SK-N-SH (cell line): ENCODE measurements around the gene BNIP1. TPM values are rescaled to one million over a fixed set of nuclear protein-coding genes. Genes with fewer than 3 reads are reported as not detected.

ENCODE experiments used
- CTCF ChIA-PET: fragments of 300-600, 350-600 bp; formaldehyde crosslinking; extraction: SDS; loops from one replicate; lab custom pipeline; 2021; lab: Yijun Ruan, JAX
- POLR2A ChIA-PET: fragments of 350-600 bp; sonication (Branson Sonifier 250); formaldehyde crosslinking; extraction: SDS; loops from one replicate; lab custom pipeline; 2020; ENCODE audit warnings: antibody characterized with exemption, inconsistent platforms; lab: Yijun Ruan, JAX
- DNase-seq: peaks from one replicate; pipeline ENCODE4 v3.0.0; 2012
- H2AFZ ChIP-seq: fragments of 200-600 bp; sonication (generic); 2 replicates; pipeline ENCODE4 v1.8.1; 2016; ENCODE audit warnings: antibody characterized with exemption, mild to moderate bottlenecking, low read depth
- H3F3A ChIP-seq: fragments of 200-600 bp; sonication (generic); replicated peaks from 2 replicates; pipeline ENCODE3; 2016; ENCODE audit warnings: antibody characterized with exemption, mild to moderate bottlenecking; ENCODE audit not compliant: insufficient read depth
- H3K27ac ChIP-seq, 2 experiments: fragments of 200-500 bp in 1 of 2; fragments of 200-600 bp in 1 of 2; sonication (Bioruptor generic) in 1 of 2; sonication (generic), shearing (Covaris generic) in 1 of 2; 2 replicates each; pipeline versions ENCODE4 v1.5.1 to v1.6.1; 2014 to 2016; ENCODE audit warnings: low read depth in 2 of 2, inconsistent platforms in 1 of 2, low read length in 1 of 2, mild to moderate bottlenecking in 1 of 2, mixed read lengths in 1 of 2
- H3K27me3 ChIP-seq: fragments of 200-600 bp; sonication (generic), shearing (Covaris generic); 2 replicates; pipeline ENCODE4 v1.6.1; 2016; ENCODE audit warnings: mixed run types; ENCODE audit not compliant: insufficient read depth
- H3K36me3 ChIP-seq, 2 experiments: fragments of 200-500 bp in 1 of 2; fragments of 200-600 bp in 1 of 2; sonication (Bioruptor generic) in 1 of 2; sonication (generic) in 1 of 2; replicated peaks in 1 of 2; 2 replicates each; pipeline versions ENCODE3 to v1.5.1; 2014 to 2016; ENCODE audit warnings: low read length in 1 of 2, mild to moderate bottlenecking in 1 of 2; ENCODE audit not compliant: insufficient read depth in 2 of 2, control insufficient read depth in 1 of 2
- H3K4me1 ChIP-seq, 2 experiments: fragments of 200-500 bp in 1 of 2; fragments of 200-600 bp in 1 of 2; sonication (Bioruptor generic) in 1 of 2; sonication (generic), shearing (Covaris generic) in 1 of 2; 2 replicates each; pipeline versions ENCODE4 v1.5.1 to v1.6.1; 2014 to 2016; ENCODE audit warnings: low read depth in 1 of 2, low read length in 1 of 2, mixed run types in 1 of 2; ENCODE audit not compliant: insufficient read depth in 2 of 2, control insufficient read depth in 1 of 2
- H3K4me2 ChIP-seq: fragments of 200-600 bp; sonication (generic), shearing (Covaris generic); 2 replicates; pipeline ENCODE4 v1.6.1; 2017; ENCODE audit warnings: mixed run types
- H3K4me3 ChIP-seq, 2 experiments: fragments of 200-500 bp in 1 of 2; fragments of 200-600 bp in 1 of 2; sonication (Bioruptor generic) in 1 of 2; sonication (generic), shearing (Covaris generic) in 1 of 2; 2 replicates each; pipeline versions ENCODE4 v1.5.1 to v1.8.1; 2014 to 2016; ENCODE audit warnings: low read depth in 2 of 2, inconsistent platforms in 1 of 2, low read length in 1 of 2, mild to moderate bottlenecking in 1 of 2, mixed read lengths in 1 of 2, moderate library complexity in 1 of 2
- H3K79me2 ChIP-seq: fragments of 200-600 bp; sonication (generic); 2 replicates; pipeline ENCODE4 v1.8.1; 2017; ENCODE audit warnings: mild to moderate bottlenecking; ENCODE audit not compliant: insufficient read depth
- H3K9ac ChIP-seq: fragments of 200-600 bp; sonication (generic); 2 replicates; pipeline ENCODE4 v1.6.1; 2017; ENCODE audit warnings: mixed run types
- H3K9me2 ChIP-seq: fragments of 200-600 bp; sonication (generic); 2 replicates; pipeline ENCODE4 v1.6.1; 2017; ENCODE audit warnings: mixed run types
- H3K9me3 ChIP-seq: fragments of 200-600 bp; sonication (generic); 2 replicates; pipeline ENCODE4 v1.6.1; 2017; ENCODE audit warnings: mixed run types, mild to moderate bottlenecking, moderate library complexity
- H4K20me1 ChIP-seq: fragments of 200-600 bp; sonication (generic); 2 replicates; pipeline ENCODE4 v1.6.1; 2017; ENCODE audit warnings: mild to moderate bottlenecking, mixed run types; ENCODE audit not compliant: insufficient read depth
- CHD2 ChIP-seq: fragments of 150-350 bp; IDR thresholded peaks from 2 replicates; pipeline ENCODE4 v1.6.1; 2018; ENCODE audit warnings: low read length; ENCODE audit not compliant: partially characterized antibody
- ELF1 ChIP-seq: IDR thresholded peaks from 2 replicates; pipeline ENCODE4 v1.4.0; 2012
- EP300 ChIP-seq, 2 experiments: IDR thresholded peaks; 2 replicates each; pipeline versions ENCODE4 v1.4.0 to v1.6.1; 2012; ENCODE audit warnings: borderline replicate concordance in 1 of 2, low read depth in 1 of 2, low read length in 1 of 2
- EZH2phosphoT487 ChIP-seq: fragments of 200-600 bp; sonication (generic); IDR thresholded peaks from 2 replicates; pipeline ENCODE4 v1.6.1; 2017; ENCODE audit warnings: low read depth, mixed run types, mild to moderate bottlenecking, antibody characterized with exemption, moderate library complexity, borderline replicate concordance
- GATA2 ChIP-seq: sonication (generic); formaldehyde crosslinking; IDR thresholded peaks from 2 replicates; pipeline ENCODE4 v1.5.0; 2020; ENCODE audit warnings: mild to moderate bottlenecking, missing genetic modification reagents
- JUND ChIP-seq: IDR thresholded peaks from 2 replicates; pipeline ENCODE4 v1.4.0; 2012
- MEF2A ChIP-seq: IDR thresholded peaks from 2 replicates; pipeline ENCODE4 v1.4.0; 2012; ENCODE audit warnings: low read depth, borderline replicate concordance
- MXI1 ChIP-seq: IDR thresholded peaks from 2 replicates; pipeline ENCODE4 v1.6.1; 2012; ENCODE audit warnings: mild to moderate bottlenecking, low read depth, low read length, improper control_type of control experiment
- POLR2AphosphoS5 ChIP-seq: IDR thresholded peaks from 2 replicates; pipeline ENCODE4 v1.6.1; 2012; ENCODE audit warnings: low read depth, low read length
- RAD21 ChIP-seq: IDR thresholded peaks from 2 replicates; pipeline ENCODE4 v1.6.1; 2012; ENCODE audit warnings: mild to moderate bottlenecking, low read length
- RCOR1 ChIP-seq: fragments of 150-350 bp; IDR thresholded peaks from 2 replicates; pipeline ENCODE4 v1.6.1; 2017; ENCODE audit warnings: antibody characterized with exemption, low read length
- RXRA ChIP-seq: IDR thresholded peaks from 2 replicates; pipeline ENCODE4 v1.4.0; 2012; ENCODE audit warnings: low read depth, mild to moderate bottlenecking, borderline replicate concordance
- SIN3A ChIP-seq: IDR thresholded peaks from 2 replicates; pipeline ENCODE4 v1.6.1; 2012; ENCODE audit warnings: low read depth, mild to moderate bottlenecking, low read length, moderate library complexity, borderline replicate concordance
- SMC3 ChIP-seq: IDR thresholded peaks from 2 replicates; pipeline ENCODE4 v1.6.1; 2012; ENCODE audit warnings: low read depth, low read length, improper control_type of control experiment
- TAF1 ChIP-seq: IDR thresholded peaks from 2 replicates; pipeline ENCODE4 v1.6.1; 2012; ENCODE audit warnings: low read depth, mild to moderate bottlenecking, low read length, moderate library complexity, borderline replicate concordance
- YY1 ChIP-seq: IDR thresholded peaks from 2 replicates; pipeline ENCODE4 v1.4.0; 2012; ENCODE audit warnings: low read depth, mild to moderate bottlenecking
- WGBS: methylation state at CpG from one replicate; pipeline ENCODE4 v1.1.6; 2017; ENCODE audit warnings: low lambda C conversion rate; 5-methylcytosine and 5-hydroxymethylcytosine counted together
- polyA plus RNA-seq, 3 experiments: library from polyadenylated mRNA; depleted of rRNA; stranded (reverse); fragments of >200 nt; gene quantifications; 2 replicates each; pipeline ENCODE4 v1.2.3, GENCODE V29; 2012
- TF ChIP-seq, protein P1 (sequence below): fragments of 150-350 bp; IDR thresholded peaks from 2 replicates; pipeline ENCODE4 v1.6.1; 2017; ENCODE audit warnings: antibody characterized with exemption, low read length, low read depth, borderline replicate concordance
- TF ChIP-seq, protein P2 (sequence below): IDR thresholded peaks from 2 replicates; pipeline ENCODE4 v1.6.1; 2012; ENCODE audit warnings: mild to moderate bottlenecking, low read depth, low read length, moderate library complexity
- TF ChIP-seq, protein P3 (sequence below): IDR thresholded peaks from 2 replicates; pipeline ENCODE4 v1.4.0; 2012; ENCODE audit warnings: low read depth, borderline replicate concordance
- TF ChIP-seq, protein P4 (sequence below): IDR thresholded peaks from 2 replicates; pipeline ENCODE4; 2012

The BNIP1 gene
- polyA plus RNA-seq, 1 of the 3 experiments (the other 2 are of a cell fraction): 16.7 TPM

DNA sequence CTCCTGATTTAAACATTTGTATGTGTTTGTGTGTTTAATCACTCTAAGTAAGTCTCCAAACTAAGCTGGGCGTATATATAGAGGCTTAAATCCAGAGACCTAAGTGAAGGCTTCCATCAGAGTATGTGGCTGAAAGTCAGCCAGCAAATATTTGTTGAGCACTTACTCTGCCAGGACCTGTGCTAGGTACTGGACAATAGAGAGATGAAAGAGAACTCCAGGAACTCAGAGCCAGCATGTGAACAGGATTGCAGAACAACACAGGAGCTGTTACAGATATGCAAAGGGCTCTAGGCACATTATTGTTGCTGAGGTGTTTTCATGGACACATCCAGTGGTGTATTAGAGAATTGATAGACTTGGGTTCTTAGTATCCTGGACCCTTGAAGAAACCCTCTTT, 4.7 kb upstream of the BNIP1 start:
- Histone ChIP-seq H3K9ac (no peak overlapping the region), H2AFZ (no peak overlapping the region), H3K27ac (no peak overlapping the region), H3K9me2 (no peaks in the 10 kb centered on the region), H3K9me3 (no peaks in the 10 kb centered on the region), H3K4me3 (no peak overlapping the region), H3K4me1 (no peaks in the 10 kb centered on the region), H3K4me2 (no peak overlapping the region), H3K36me3 (peaks cover 0 to 17% of the 10 kb centered on the region in 2 experiments), H4K20me1 (no peaks in the 10 kb centered on the region), H3F3A (no peaks in the 10 kb centered on the region), H3K79me2 (0 out of 2 replicates have a peak, but pooled peaks cover under 1% of the 10 kb centered on the region), H3K27me3 (no peaks in the 10 kb centered on the region)
- no peak for TF ChIP-seq SMC3
- no peak for TF ChIP-seq YY1
- no peak for TF ChIP-seq RAD21
- TF ChIP-seq CHD2: no peak
- TF ChIP-seq RCOR1: no peak
- no peak for TF ChIP-seq GATA2
- no peak for TF ChIP-seq JUND
- no peak for TF ChIP-seq TAF1
- TF ChIP-seq, protein P1, sequence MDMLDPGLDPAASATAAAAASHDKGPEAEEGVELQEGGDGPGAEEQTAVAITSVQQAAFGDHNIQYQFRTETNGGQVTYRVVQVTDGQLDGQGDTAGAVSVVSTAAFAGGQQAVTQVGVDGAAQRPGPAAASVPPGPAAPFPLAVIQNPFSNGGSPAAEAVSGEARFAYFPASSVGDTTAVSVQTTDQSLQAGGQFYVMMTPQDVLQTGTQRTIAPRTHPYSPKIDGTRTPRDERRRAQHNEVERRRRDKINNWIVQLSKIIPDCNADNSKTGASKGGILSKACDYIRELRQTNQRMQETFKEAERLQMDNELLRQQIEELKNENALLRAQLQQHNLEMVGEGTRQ: no peak
- TF ChIP-seq, protein P2, sequence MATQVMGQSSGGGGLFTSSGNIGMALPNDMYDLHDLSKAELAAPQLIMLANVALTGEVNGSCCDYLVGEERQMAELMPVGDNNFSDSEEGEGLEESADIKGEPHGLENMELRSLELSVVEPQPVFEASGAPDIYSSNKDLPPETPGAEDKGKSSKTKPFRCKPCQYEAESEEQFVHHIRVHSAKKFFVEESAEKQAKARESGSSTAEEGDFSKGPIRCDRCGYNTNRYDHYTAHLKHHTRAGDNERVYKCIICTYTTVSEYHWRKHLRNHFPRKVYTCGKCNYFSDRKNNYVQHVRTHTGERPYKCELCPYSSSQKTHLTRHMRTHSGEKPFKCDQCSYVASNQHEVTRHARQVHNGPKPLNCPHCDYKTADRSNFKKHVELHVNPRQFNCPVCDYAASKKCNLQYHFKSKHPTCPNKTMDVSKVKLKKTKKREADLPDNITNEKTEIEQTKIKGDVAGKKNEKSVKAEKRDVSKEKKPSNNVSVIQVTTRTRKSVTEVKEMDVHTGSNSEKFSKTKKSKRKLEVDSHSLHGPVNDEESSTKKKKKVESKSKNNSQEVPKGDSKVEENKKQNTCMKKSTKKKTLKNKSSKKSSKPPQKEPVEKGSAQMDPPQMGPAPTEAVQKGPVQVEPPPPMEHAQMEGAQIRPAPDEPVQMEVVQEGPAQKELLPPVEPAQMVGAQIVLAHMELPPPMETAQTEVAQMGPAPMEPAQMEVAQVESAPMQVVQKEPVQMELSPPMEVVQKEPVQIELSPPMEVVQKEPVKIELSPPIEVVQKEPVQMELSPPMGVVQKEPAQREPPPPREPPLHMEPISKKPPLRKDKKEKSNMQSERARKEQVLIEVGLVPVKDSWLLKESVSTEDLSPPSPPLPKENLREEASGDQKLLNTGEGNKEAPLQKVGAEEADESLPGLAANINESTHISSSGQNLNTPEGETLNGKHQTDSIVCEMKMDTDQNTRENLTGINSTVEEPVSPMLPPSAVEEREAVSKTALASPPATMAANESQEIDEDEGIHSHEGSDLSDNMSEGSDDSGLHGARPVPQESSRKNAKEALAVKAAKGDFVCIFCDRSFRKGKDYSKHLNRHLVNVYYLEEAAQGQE: no peak
- TF ChIP-seq, protein P3, sequence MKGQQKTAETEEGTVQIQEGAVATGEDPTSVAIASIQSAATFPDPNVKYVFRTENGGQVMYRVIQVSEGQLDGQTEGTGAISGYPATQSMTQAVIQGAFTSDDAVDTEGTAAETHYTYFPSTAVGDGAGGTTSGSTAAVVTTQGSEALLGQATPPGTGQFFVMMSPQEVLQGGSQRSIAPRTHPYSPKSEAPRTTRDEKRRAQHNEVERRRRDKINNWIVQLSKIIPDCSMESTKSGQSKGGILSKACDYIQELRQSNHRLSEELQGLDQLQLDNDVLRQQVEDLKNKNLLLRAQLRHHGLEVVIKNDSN: no peak
- no peak for TF ChIP-seq EZH2phosphoT487
- no peak for TF ChIP-seq MXI1
- no peak for TF ChIP-seq RXRA
- TF ChIP-seq, protein P4, sequence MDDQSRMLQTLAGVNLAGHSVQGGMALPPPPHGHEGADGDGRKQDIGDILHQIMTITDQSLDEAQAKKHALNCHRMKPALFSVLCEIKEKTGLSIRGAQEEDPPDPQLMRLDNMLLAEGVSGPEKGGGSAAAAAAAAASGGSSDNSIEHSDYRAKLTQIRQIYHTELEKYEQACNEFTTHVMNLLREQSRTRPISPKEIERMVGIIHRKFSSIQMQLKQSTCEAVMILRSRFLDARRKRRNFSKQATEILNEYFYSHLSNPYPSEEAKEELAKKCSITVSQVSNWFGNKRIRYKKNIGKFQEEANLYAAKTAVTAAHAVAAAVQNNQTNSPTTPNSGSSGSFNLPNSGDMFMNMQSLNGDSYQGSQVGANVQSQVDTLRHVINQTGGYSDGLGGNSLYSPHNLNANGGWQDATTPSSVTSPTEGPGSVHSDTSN: no peak
- no peak for TF ChIP-seq EP300 (IDR thresholded peaks at IDR 0.05; ENCODE audit: borderline replicate concordance in 1 of 2, low read depth in 1 of 2, low read length in 1 of 2)
- TF ChIP-seq SIN3A: no peak
- TF ChIP-seq POLR2AphosphoS5: no peak
- TF ChIP-seq MEF2A: no peak
- no peak for TF ChIP-seq ELF1
- ChIA-PET POLR2A (no interaction called here), CTCF (interaction anchor here (0.7 to 1.2 kb wide), 3 partner anchors 10 to 176 kb away, joined by 3 read pairs; no protein-coding TSS in a partner anchor)
- no peak for DNase-seq
- WGBS: 89% methylated on average over 1 of the region's 1 CpG
